K562 (cell line): ENCODE measurements around the gene KDM4C. TPM values are rescaled to one million over a fixed set of nuclear protein-coding genes. Genes with fewer than 3 reads are reported as not detected.

Experiments used
- CSDE1 ChIP-seq, 2 experiments: fragments of 450-650 bp; IDR thresholded peaks; 2 replicates each; pipeline ENCODE4 v1.6.1; 2016; ENCODE audit warnings: mild to moderate bottlenecking in 1 of 2
- JUN ChIP-seq, 2 experiments: sonication (generic) in 1 of 2; formaldehyde crosslinking in 1 of 2; IDR thresholded peaks; 2 replicates each; pipeline versions ENCODE4 v1.6.1 to v1.8.0; 2012 to 2022; ENCODE audit warnings: borderline replicate concordance in 2 of 2, mild to moderate bottlenecking in 2 of 2, improper control_type of control experiment in 1 of 2, low read depth in 1 of 2, low read length in 1 of 2, missing genetic modification reagents in 1 of 2
- KLF16 ChIP-seq: IDR thresholded peaks from 2 replicates; pipeline ENCODE4 v1.6.1; 2016; ENCODE audit warnings: antibody characterized with exemption
- MECOM ChIP-seq: fragments of 250-450 bp; sonication (Bioruptor Pico); IDR thresholded peaks from 2 replicates; pipeline ENCODE4 v1.8.0; 2022; ENCODE audit warnings: inconsistent platforms
- MIER1 ChIP-seq: fragments of 450-650 bp; IDR thresholded peaks from 2 replicates; pipeline ENCODE4 v1.6.1; 2016; ENCODE audit warnings: antibody characterized with exemption, mild to moderate bottlenecking, low read depth
- NELFE ChIP-seq: IDR thresholded peaks from 2 replicates; pipeline ENCODE4 v1.6.1; 2011; ENCODE audit warnings: mild to moderate bottlenecking; ENCODE audit not compliant: insufficient read depth, insufficient read length
- NR2C1 ChIP-seq, 2 experiments: fragments of 450-650 bp; IDR thresholded peaks; 2 replicates each; pipeline ENCODE4 v1.6.1; 2017; ENCODE audit warnings: mild to moderate bottlenecking in 2 of 2, antibody characterized with exemption in 1 of 2, inconsistent platforms in 1 of 2, missing compliant biosample characterization in 1 of 2, missing genetic modification characterization in 1 of 2
- PHTF2 ChIP-seq: fragments of 250-450 bp; sonication (Bioruptor Pico); IDR thresholded peaks from 2 replicates; pipeline ENCODE4 v1.5.0; 2021; ENCODE audit warnings: mild to moderate bottlenecking
- POLR2AphosphoS2 ChIP-seq: IDR thresholded peaks from 2 replicates; pipeline ENCODE4 v1.6.1; 2012; ENCODE audit warnings: low read length, improper control_type of control experiment
- PREB ChIP-seq: sonication (generic); formaldehyde crosslinking; IDR thresholded peaks from 2 replicates; pipeline ENCODE4 v1.8.1; 2023; ENCODE audit warnings: mild to moderate bottlenecking, missing genetic modification reagents
- RBFOX2 ChIP-seq: fragments of 200-400 bp; formaldehyde crosslinking; IDR thresholded peaks from 2 replicates; pipeline ENCODE4 v1.6.1; 2017; ENCODE audit warnings: low read depth, mild to moderate bottlenecking, low read length, moderate library complexity
- RNF2 ChIP-seq: sonication (generic); IDR thresholded peaks from 2 replicates; pipeline ENCODE4 v1.6.1; 2016
- SMAD2 ChIP-seq: fragments of 150-350 bp; IDR thresholded peaks from 2 replicates; pipeline ENCODE4 v1.6.1; 2014; ENCODE audit warnings: low read depth, mild to moderate bottlenecking, low read length
- SMARCE1 ChIP-seq: fragments of 450-650 bp; IDR thresholded peaks from 2 replicates; pipeline ENCODE4 v1.7.1; 2016; ENCODE audit warnings: mild to moderate bottlenecking
- SNIP1 ChIP-seq: fragments of 450-650 bp; IDR thresholded peaks from 2 replicates; pipeline ENCODE4 v1.7.1; 2017; ENCODE audit warnings: low read depth, mild to moderate bottlenecking
- TEAD1 ChIP-seq, 2 experiments: fragments of 450-650 bp in 1 of 2; sonication (generic) in 1 of 2; formaldehyde crosslinking; IDR thresholded peaks; 2 replicates each; pipeline versions ENCODE4 v1.4.0 to v1.8.0; 2020 to 2022; ENCODE audit warnings: mild to moderate bottlenecking in 2 of 2, missing genetic modification reagents in 1 of 2
- XRCC3 ChIP-seq: fragments of 450-650 bp; IDR thresholded peaks from 2 replicates; pipeline ENCODE4 v1.6.1; 2017; ENCODE audit warnings: mild to moderate bottlenecking, moderate library complexity
- ZNF121 ChIP-seq: sonication (generic); formaldehyde crosslinking; conservative IDR thresholded peaks from 2 replicates; pipeline ENCODE4 v1.8.0; 2022; ENCODE audit warnings: missing genetic modification reagents
- ZNF23 ChIP-seq: fragments of 250-450 bp; sonication (Bioruptor Pico); IDR thresholded peaks from 2 replicates; pipeline ENCODE4 v1.4.0; 2020; ENCODE audit warnings: mild to moderate bottlenecking
- polyA plus RNA-seq, 8 experiments: library from polyadenylated mRNA; depleted of rRNA in 4 of 8; stranded (reverse) in 5 of 8; unstranded in 3 of 8; fragments of >200 nt; fragmentation: Nextera tagmentation in 2 of 8; fragmentation: Illumina TruSeq in 1 of 8; extraction: Ambion mirVana in 2 of 8; extraction: Trizol in 1 of 8; gene quantifications; 2 replicates each; pipeline versions ENCODE4 v1.2.1 to v1.2.3, GENCODE V29; 2011 to 2014; ENCODE audit warnings: inconsistent platforms in 1 of 8, missing spikeins in 1 of 8
- total RNA-seq, 7 experiments: library from RNA; depleted of rRNA in 6 of 7; stranded (reverse); fragments of >200 nt in 6 of 7; fragmentation: Illumina TruSeq in 2 of 7; extraction: Trizol in 2 of 7; gene quantifications; 2 replicates each; pipeline versions ENCODE4 v1.2.1 to v1.2.3, GENCODE V29; 2011 to 2021; ENCODE audit warnings: low replicate concordance in 1 of 7
- TF ChIP-seq, protein P1 (sequence below), 2 experiments: fragments of 450-650 bp in 1 of 2; sonication (generic) in 1 of 2; formaldehyde crosslinking in 1 of 2; IDR thresholded peaks in 1 of 2; conservative IDR thresholded peaks in 1 of 2; 2 replicates each; pipeline versions ENCODE4 v1.6.1 to v1.8.1; 2016 to 2023; ENCODE audit warnings: mild to moderate bottlenecking in 2 of 2, moderate library complexity in 2 of 2, inconsistent platforms in 1 of 2, missing genetic modification reagents in 1 of 2
- TF ChIP-seq, protein P2 (sequence below): sonication (generic); formaldehyde crosslinking; IDR thresholded peaks from 2 replicates; pipeline ENCODE4 v1.8.1; 2023; ENCODE audit warnings: missing genetic modification reagents, mild to moderate bottlenecking, borderline replicate concordance

The KDM4C gene
- total and polyA plus RNA-seq, 9 of the 15 experiments (the other 6 are each of a cell fraction or from before 2014, with no cell fraction given), result 5.4 to 17.0 (median 12.6) TPM

- no peak for TF ChIP-seq MECOM (CRISPR knock-in tag)
- TF ChIP-seq POLR2AphosphoS2, result no peak
- TF ChIP-seq CSDE1 (IDR thresholded peaks at IDR 0.05), result no peak
- TF ChIP-seq ZNF121 (CRISPR knock-in tag), result no peak; the same call in 1 of the 2 replicates
- no peak for TF ChIP-seq SMAD2
- TF ChIP-seq SMARCE1, result no peak
- TF ChIP-seq TEAD1 (CRISPR knock-in tag; IDR thresholded peaks at IDR 0.05), result peak; percentile 50 to 87; a peak in 1 of 4 replicates
- TF ChIP-seq, protein P1, sequence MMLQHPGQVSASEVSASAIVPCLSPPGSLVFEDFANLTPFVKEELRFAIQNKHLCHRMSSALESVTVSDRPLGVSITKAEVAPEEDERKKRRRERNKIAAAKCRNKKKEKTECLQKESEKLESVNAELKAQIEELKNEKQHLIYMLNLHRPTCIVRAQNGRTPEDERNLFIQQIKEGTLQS (IDR thresholded peaks at IDR 0.05), result peak; percentile 45; the same call in 1 of the 2 replicates
- TF ChIP-seq, protein P1 (CRISPR knock-in tag; conservative IDR thresholded peaks at IDR 0.05), result no peak
- TF ChIP-seq PREB (CRISPR knock-in tag), result no peak
- TF ChIP-seq JUN (IDR thresholded peaks at IDR 0.05; ENCODE audit: borderline replicate concordance, low read depth, low read length), result peak; percentile 65; the same call in 1 of the 2 replicates
- TF ChIP-seq JUN (CRISPR knock-in tag; IDR thresholded peaks at IDR 0.05; ENCODE audit: borderline replicate concordance), result no peak
- TF ChIP-seq, protein P2, sequence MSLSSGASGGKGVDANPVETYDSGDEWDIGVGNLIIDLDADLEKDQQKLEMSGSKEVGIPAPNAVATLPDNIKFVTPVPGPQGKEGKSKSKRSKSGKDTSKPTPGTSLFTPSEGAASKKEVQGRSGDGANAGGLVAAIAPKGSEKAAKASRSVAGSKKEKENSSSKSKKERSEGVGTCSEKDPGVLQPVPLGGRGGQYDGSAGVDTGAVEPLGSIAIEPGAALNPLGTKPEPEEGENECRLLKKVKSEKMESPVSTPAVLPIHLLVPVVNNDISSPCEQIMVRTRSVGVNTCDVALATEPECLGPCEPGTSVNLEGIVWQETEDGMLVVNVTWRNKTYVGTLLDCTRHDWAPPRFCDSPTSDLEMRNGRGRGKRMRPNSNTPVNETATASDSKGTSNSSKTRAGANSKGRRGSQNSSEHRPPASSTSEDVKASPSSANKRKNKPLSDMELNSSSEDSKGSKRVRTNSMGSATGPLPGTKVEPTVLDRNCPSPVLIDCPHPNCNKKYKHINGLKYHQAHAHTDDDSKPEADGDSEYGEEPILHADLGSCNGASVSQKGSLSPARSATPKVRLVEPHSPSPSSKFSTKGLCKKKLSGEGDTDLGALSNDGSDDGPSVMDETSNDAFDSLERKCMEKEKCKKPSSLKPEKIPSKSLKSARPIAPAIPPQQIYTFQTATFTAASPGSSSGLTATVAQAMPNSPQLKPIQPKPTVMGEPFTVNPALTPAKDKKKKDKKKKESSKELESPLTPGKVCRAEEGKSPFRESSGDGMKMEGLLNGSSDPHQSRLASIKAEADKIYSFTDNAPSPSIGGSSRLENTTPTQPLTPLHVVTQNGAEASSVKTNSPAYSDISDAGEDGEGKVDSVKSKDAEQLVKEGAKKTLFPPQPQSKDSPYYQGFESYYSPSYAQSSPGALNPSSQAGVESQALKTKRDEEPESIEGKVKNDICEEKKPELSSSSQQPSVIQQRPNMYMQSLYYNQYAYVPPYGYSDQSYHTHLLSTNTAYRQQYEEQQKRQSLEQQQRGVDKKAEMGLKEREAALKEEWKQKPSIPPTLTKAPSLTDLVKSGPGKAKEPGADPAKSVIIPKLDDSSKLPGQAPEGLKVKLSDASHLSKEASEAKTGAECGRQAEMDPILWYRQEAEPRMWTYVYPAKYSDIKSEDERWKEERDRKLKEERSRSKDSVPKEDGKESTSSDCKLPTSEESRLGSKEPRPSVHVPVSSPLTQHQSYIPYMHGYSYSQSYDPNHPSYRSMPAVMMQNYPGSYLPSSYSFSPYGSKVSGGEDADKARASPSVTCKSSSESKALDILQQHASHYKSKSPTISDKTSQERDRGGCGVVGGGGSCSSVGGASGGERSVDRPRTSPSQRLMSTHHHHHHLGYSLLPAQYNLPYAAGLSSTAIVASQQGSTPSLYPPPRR (CRISPR knock-in tag), result no peak
- no peak for TF ChIP-seq SNIP1
- TF ChIP-seq ZNF23 (CRISPR knock-in tag), result no peak
- TF ChIP-seq RNF2, result peak; percentile 34; the same call in 1 of the 2 replicates
- peak; percentile 97 for TF ChIP-seq RBFOX2
- TF ChIP-seq XRCC3, result no peak
- TF ChIP-seq NR2C1 (IDR thresholded peaks at IDR 0.05), result no peak
- no peak for TF ChIP-seq NR2C1 (tag; IDR thresholded peaks at IDR 0.05)
- no peak for TF ChIP-seq KLF16
- TF ChIP-seq MIER1, result no peak
- TF ChIP-seq PHTF2 (CRISPR knock-in tag), result no peak
- no peak for TF ChIP-seq NELFE
Observed at GRCh38 chr9:6757456-6758247, at the start of gene KDM4C (continued).
